GM12865 (cell line): ENCODE results near the gene CDH23.
A peak's percentile ranks its signal among the peaks of the same experiment; 100 is the strongest.

Source experiments
- DNase-seq: peaks from one replicate; pipeline ENCODE4 v3.0.0; 2010; ENCODE audit warnings: low read depth
- H3K4me3 ChIP-seq: 2 replicates; pipeline ENCODE4 v1.5.1; 2011; ENCODE audit warnings: mild to moderate bottlenecking, low read depth, low read length, control low read depth
- TF ChIP-seq, protein P1 (sequence below): IDR thresholded peaks from 2 replicates; pipeline ENCODE4 v1.5.1; 2011; ENCODE audit warnings: low read length, control low read depth, low read depth, inconsistent platforms; ENCODE audit not compliant: insufficient read depth; ENCODE audit errors: missing control alignments

The CDH23 gene

DNA sequence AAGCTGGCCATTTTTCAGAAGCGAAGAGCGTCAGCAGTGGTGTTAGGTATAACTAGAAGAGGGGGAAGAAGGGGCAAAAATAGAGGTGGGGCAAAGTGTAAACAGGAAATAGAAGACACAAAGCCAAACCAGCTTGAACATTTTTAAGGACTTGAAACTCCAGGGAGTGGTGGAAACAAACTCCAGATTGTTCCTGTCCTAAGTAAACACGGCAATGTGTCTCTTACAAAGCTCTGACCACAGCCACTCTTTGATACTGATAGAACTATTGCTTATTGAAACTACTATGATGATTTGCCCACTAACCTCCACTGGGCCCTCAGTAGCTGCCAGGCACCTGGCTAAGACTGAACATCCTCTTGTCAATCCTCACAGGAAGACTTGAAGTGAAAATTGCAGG, 20.8 kb upstream of the CDH23 start:
- peak; percentile 6 for DNase-seq
- H3K4me3 ChIP-seq: no peak overlapping the region
- TF ChIP-seq, protein P1, sequence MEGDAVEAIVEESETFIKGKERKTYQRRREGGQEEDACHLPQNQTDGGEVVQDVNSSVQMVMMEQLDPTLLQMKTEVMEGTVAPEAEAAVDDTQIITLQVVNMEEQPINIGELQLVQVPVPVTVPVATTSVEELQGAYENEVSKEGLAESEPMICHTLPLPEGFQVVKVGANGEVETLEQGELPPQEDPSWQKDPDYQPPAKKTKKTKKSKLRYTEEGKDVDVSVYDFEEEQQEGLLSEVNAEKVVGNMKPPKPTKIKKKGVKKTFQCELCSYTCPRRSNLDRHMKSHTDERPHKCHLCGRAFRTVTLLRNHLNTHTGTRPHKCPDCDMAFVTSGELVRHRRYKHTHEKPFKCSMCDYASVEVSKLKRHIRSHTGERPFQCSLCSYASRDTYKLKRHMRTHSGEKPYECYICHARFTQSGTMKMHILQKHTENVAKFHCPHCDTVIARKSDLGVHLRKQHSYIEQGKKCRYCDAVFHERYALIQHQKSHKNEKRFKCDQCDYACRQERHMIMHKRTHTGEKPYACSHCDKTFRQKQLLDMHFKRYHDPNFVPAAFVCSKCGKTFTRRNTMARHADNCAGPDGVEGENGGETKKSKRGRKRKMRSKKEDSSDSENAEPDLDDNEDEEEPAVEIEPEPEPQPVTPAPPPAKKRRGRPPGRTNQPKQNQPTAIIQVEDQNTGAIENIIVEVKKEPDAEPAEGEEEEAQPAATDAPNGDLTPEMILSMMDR: no peak

DNA sequence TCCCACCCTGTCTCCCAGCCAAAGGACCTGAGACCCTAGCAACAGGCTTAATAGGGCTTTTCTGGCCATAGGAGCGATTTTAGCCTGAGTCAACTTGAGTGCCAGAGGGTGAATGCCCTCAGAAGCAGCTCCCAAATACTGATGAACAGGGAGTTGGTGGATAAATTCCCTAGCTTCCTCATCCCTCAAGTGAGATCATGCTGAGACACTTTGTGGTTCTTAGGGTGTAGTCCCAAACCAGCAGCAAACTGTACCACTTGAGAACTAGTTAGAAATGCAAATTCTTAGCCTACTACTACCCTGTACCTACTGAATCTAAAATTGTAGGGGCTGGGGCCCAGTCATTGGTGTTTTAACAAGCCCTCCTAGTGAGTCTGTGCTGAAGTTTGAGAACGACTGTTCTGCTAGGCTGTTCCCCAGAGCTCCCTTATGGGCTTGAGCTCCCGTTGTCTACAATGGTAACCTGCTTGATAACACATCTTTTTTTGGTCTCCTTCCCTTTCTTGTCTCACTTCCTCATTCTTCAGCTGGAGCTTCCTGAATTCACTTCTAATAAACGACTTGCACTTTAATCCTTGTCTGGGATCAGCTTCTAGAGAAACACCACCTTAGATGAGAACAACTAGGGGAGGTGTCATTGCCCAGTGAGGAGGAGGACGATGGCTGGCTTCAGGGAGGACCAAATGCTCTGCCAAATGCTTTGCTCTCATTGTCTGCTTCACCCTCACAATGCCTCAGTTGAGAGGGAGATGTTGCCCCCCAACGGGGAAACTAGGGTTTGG, 18.2 kb upstream of the CDH23 start:
- no peak overlapping the region for H3K4me3 ChIP-seq
- DNase-seq: peak; percentile 21
- TF ChIP-seq, protein P1: no peak

DNA sequence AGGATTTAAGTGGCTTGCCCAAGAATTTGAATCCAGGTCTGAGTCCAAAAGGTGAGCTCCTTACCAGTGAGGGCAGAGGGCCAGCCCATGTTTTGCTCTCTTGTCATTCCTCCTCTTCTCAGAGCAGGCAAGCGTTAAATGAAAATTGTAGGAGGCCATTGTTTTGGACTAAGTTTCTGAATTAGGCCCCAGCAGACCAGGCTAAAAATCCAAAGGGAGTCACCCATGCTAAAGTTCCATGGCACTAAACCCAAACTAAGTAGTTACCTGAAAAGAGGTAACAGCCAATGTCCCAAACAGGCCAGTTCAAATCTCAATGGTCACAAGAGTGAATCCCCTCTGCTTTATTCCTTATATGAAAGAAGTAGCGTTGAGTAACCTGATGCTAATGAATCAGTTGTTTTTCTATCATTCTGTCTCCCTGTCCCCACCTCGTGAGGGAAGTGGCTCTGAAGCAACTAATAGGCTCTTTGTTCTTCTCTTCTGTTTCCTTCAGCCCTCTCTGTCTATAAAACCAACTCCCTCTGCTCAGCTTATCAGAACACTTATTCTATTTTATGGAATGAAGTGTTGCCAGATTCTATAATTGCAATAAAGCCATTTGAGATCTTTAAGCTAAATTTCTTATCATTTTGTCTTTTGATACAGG, 17.5 kb upstream of the CDH23 start:
- no peak for DNase-seq
- no peak overlapping the region for H3K4me3 ChIP-seq
- TF ChIP-seq, protein P1: no peak

DNA sequence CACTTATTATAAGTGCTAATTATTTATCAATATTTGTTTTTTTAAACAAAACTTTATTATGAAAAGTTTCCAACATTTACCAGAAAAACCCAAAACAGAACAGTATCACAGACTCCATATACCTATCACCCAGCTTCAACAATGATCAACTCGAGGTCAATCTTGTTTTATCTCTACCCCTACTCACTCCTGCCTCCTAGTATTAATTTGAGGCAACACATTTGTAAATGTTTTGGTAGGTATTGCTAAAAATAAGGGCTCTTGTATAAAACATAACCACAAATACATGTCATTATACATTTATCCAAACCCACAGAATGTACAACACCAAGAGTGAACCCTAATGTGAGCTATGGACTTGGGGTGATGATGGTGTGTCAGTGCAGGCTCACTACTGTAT, 15.9 kb upstream of the CDH23 start:
- no peak for DNase-seq
- H3K4me3 ChIP-seq: no peak overlapping the region
- TF ChIP-seq, protein P1: no peak

DNA sequence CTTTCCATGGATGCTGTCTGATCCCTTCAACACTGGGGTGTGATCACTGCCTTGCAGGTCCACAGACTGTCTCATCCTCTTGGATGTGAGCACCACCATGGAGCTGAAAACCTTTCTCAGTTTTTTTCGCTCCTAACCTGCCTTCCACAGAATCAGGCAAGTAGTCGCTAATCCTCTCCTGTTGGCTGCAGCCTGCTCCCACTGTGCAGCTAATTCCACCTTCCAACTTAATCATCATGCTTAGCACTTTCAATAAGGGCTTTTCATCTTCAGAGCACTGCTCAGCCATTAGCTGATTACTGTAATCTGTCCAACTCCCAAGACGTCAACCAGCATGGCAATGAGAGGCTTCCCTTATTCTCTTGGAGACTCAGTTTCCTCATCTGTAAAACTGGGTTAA, 15.1 kb upstream of the CDH23 start:
- H3K4me3 ChIP-seq: no peak overlapping the region
- no peak for DNase-seq
- TF ChIP-seq, protein P1: no peak

DNA sequence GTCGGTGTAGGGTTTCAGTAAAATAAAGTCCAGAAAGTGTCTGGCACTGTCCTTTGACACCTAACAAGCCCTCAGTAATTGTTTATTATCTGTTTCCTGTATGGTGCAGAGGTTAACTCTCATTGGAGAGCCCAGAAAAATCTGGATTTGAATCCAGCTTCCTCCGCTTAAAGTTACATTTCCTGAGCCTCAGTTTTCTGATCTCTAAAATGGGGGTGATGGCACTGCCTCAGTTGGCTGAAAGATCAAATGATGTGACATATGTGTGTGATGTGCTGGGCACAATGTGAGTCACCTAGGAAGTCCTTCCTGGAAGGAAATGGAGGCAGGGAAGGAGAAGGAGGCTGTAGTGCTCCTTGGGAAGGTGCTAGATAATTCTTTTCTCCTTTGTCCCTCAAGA, 14.7 kb upstream of the CDH23 start:
- TF ChIP-seq, protein P1: no peak
- H3K4me3 ChIP-seq: no peak overlapping the region
- no peak for DNase-seq

DNA sequence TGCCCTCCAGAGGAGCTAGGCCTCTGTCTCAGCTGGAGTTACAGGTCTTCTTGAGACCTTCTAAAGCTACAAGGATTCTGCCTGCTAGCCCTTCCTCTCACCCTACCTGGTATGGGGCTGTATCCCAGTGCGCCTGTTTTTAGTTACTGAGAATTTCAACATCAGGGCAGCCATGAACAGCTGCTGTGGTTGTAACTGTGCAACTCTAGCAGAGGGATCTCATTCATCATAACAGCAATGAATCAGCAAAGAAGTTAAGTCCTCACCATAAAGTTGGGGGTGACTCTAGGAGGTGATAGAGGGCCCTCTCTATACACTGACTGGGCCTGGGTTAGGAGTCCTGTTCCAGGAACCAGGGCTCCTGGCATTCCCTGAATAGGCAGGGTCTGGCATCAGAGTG, 14.0 kb upstream of the CDH23 start:
- no peak overlapping the region for H3K4me3 ChIP-seq
- DNase-seq: no peak

More for the DNA sequence above, 14.0 kb upstream of the CDH23 start:
- TF ChIP-seq, protein P1: no peak
